AG09319 (cell line): Measurements from ENCODE around the gene EEF1G.

Source experiments
- DNase-seq: peaks from one replicate; pipeline ENCODE4 v3.0.0-alpha.2; 2010; ENCODE audit warnings: low read depth; ENCODE audit errors: extremely low read depth
- CTCF ChIP-seq: IDR thresholded peaks from 2 replicates; pipeline ENCODE4 v1.5.1; 2011; ENCODE audit warnings: low read depth, mild to moderate bottlenecking, inconsistent platforms, low read length, moderate library complexity

The EEF1G gene

DNA sequence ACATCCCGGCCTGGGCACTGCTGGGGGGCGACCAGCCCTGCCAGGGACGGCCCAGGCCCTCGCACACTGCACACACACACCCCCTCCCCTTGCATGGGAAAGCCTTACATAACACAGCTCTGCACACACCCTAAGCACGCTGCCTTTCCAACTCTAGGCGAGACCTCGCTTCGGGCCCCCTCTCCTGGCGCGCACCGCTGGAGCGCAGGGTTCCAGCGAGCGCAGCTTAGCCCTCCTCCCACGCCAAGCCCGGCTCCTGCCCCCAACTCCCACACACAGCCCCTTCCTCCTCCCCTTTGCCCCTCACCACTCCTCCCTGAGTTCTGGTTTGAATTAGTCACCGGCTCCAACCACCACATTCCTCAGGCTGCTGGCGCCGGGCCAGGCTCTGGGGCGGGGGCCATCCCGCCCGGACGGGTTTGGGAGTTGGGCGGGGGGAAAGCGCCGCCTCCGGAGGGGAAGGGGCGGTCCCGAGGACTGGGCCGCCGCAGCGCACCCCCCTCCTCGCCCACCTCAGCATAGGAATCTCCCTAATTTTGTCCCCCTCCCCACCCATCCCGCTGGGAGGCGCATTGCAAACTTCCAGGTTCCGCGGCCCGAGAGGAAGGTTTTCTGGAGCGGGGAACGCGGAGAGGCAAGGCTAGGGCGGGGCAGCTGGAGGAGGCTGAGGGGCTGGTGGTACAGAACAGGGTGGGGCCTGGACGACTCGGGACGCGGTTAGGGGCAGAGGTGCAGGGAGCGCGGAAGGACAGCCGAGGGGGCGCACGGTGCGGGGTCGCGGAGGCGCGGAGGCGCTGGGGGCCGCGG, 28.1 kb downstream of the EEF1G start:
- TF ChIP-seq CTCF, result no peak; the same call in 1 of the 2 replicates
- DNase-seq, result peak; percentile 86

- DNase-seq, result no peak
- no peak for TF ChIP-seq CTCF
These were observed 28.9 kb downstream of the EEF1G start for GRCh38 chr11:62544581-62545436.

GRCh38 chr11:62543680-62544444, 29.8 kb downstream of the EEF1G start:
- DNase-seq, result no peak
- no peak for TF ChIP-seq CTCF

DNA sequence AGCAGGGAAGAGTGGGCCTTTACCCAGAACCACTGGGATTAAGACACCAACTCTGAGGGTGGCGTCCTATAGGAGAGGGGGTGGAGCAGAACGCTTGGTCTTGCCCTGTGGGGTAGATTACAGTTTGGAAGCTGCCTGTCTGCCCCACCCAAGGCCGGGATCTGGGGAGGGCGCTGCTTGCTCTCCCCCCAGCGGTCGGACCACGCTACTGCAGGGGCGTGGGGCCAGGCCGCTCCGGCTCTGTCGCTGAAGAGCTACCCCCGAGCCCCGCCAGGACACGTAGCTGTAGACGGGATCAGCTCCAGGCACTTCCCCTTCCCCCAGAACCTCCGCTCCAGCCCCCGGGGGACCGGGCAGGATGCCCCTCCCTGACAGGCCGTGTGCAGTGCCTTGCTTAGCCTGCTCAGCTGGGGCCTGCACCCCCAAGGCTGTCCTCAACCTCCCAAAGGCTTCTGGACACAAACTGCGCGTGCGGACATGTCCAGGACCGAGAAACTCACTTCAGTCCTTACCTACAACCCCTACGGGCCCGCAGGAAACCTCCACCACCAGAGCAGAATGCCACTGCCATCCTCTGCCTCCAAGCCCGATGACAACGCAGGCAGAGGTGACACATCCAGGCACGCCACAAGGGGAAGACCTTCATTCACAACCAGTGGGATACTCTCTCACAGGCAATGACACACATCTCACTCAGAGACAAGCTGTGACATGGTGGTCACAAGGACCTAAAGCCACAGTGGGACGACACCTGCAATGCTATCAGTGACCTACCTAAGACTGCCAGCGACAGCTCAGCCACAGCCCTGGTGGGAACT, 30.7 kb downstream of the EEF1G start:
- peak; percentile 99 for TF ChIP-seq CTCF
- DNase-seq, result peak; percentile 67

- no peak for TF ChIP-seq CTCF
- no peak for DNase-seq
These were observed 31.5 kb downstream of the EEF1G start for GRCh38 chr11:62542111-62542745.
